Ishikawa (cell line): Measurements from ENCODE around the gene PIP4K2A.

ENCODE experiments used
- CEBPB ChIP-seq: IDR thresholded peaks from 2 replicates; pipeline ENCODE4 v1.6.1; 2012
- CREB1 ChIP-seq: IDR thresholded peaks from 2 replicates; pipeline ENCODE4 v1.6.1; 2012; ENCODE audit warnings: low read depth
- EGR1 ChIP-seq: IDR thresholded peaks from 2 replicates; pipeline ENCODE4 v1.6.1; 2012
- EP300 ChIP-seq: IDR thresholded peaks from 2 replicates; pipeline ENCODE4 v1.6.1; 2012; ENCODE audit warnings: borderline replicate concordance
- FOXM1 ChIP-seq: IDR thresholded peaks from 2 replicates; pipeline ENCODE4 v1.6.1; 2012; ENCODE audit warnings: low read depth, borderline replicate concordance
- NFIC ChIP-seq: IDR thresholded peaks from 2 replicates; pipeline ENCODE4 v1.6.1; 2012
- RAD21 ChIP-seq: IDR thresholded peaks from 2 replicates; pipeline ENCODE4 v1.6.1; 2012; ENCODE audit warnings: low read depth
- TAF1 ChIP-seq: IDR thresholded peaks from 2 replicates; pipeline ENCODE4 v1.6.1; 2012; ENCODE audit warnings: low read depth, mild to moderate bottlenecking
- TCF12 ChIP-seq: IDR thresholded peaks from 2 replicates; pipeline ENCODE4 v1.6.1; 2012; ENCODE audit warnings: low read depth
- TEAD4 ChIP-seq: IDR thresholded peaks from 2 replicates; pipeline ENCODE4 v1.6.1; 2012
- YY1 ChIP-seq: IDR thresholded peaks from 2 replicates; pipeline ENCODE4 v1.6.1; 2012; ENCODE audit warnings: low read depth
- ZBTB7A ChIP-seq: IDR thresholded peaks from 2 replicates; pipeline ENCODE4 v1.6.1; 2012; ENCODE audit warnings: low read depth
- TF ChIP-seq, protein P1 (sequence below): IDR thresholded peaks from 2 replicates; pipeline ENCODE4 v1.6.1; 2012
- TF ChIP-seq, protein P2 (sequence below): IDR thresholded peaks from 2 replicates; pipeline ENCODE4 v1.6.1; 2012
- TF ChIP-seq, protein P3 (sequence below): IDR thresholded peaks from 2 replicates; pipeline ENCODE4 v1.6.1; 2012; ENCODE audit warnings: low read depth, mild to moderate bottlenecking

PIP4K2A gene

DNA sequence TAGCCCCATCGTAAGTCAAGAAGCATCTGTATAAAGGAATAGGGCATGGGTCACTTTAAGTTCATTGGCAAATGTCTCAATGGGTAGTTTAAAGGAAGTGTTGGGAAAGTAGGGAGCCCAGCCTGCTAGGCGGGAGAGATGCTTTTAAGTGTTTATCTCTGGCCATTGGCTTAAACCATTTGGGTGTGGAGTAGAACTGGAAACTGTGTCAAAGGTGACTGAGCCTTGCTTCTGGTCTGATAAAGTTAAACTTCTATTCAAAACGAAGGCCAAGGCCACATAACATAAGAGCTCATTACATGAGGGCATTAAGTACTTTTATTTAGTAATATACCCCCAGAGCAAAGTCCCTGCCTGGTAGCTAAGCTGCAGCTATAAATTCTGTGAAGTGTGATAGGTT is 220.4 kb downstream of the PIP4K2A start:
- TF ChIP-seq TAF1, result no peak

DNA sequence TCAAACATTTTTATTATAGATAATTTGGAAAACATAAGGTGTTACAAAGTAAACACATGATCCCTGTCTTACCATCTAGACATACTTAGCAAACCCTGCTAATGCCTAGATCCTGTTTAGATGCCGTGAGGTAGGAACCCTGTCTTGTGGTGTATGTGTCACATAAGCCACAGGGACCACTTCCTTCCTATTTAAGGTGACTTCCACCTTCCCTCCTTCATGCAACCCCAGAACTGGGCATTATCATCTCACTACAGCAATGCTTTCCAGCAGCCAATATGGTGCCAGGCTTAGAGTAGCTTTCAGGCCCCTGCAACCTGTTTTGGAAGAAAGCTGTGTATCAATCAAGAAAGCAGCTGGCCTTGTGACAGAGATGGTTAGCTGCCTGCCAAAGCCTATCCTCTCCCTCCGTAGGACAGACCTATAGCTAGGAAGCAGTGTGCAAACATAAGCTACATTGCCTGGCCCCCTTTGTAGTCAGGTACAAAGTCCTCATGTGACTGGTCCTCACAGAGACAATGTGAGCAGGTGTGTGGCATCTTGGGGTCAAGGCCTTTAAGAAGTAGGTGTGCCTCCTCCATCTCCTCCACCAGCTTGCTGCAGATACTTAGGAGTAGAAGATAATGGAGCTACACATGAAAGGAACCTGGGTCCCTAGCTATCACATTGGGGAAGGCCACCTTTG is 222.3 kb downstream of the PIP4K2A start:
- TF ChIP-seq, protein P1, sequence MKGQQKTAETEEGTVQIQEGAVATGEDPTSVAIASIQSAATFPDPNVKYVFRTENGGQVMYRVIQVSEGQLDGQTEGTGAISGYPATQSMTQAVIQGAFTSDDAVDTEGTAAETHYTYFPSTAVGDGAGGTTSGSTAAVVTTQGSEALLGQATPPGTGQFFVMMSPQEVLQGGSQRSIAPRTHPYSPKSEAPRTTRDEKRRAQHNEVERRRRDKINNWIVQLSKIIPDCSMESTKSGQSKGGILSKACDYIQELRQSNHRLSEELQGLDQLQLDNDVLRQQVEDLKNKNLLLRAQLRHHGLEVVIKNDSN, result no peak
- TF ChIP-seq NFIC (no peak), TEAD4 (no peak), CREB1 (no peak), TCF12 (no peak), FOXM1 (no peak), RAD21 (no peak), EP300 (no peak), EGR1 (no peak), CEBPB (no peak), ZBTB7A (no peak), YY1 (no peak), TAF1 (no peak)
- TF ChIP-seq, protein P2, sequence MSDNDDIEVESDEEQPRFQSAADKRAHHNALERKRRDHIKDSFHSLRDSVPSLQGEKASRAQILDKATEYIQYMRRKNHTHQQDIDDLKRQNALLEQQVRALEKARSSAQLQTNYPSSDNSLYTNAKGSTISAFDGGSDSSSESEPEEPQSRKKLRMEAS, result no peak
- TF ChIP-seq, protein P3, sequence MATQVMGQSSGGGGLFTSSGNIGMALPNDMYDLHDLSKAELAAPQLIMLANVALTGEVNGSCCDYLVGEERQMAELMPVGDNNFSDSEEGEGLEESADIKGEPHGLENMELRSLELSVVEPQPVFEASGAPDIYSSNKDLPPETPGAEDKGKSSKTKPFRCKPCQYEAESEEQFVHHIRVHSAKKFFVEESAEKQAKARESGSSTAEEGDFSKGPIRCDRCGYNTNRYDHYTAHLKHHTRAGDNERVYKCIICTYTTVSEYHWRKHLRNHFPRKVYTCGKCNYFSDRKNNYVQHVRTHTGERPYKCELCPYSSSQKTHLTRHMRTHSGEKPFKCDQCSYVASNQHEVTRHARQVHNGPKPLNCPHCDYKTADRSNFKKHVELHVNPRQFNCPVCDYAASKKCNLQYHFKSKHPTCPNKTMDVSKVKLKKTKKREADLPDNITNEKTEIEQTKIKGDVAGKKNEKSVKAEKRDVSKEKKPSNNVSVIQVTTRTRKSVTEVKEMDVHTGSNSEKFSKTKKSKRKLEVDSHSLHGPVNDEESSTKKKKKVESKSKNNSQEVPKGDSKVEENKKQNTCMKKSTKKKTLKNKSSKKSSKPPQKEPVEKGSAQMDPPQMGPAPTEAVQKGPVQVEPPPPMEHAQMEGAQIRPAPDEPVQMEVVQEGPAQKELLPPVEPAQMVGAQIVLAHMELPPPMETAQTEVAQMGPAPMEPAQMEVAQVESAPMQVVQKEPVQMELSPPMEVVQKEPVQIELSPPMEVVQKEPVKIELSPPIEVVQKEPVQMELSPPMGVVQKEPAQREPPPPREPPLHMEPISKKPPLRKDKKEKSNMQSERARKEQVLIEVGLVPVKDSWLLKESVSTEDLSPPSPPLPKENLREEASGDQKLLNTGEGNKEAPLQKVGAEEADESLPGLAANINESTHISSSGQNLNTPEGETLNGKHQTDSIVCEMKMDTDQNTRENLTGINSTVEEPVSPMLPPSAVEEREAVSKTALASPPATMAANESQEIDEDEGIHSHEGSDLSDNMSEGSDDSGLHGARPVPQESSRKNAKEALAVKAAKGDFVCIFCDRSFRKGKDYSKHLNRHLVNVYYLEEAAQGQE, result no peak

DNA sequence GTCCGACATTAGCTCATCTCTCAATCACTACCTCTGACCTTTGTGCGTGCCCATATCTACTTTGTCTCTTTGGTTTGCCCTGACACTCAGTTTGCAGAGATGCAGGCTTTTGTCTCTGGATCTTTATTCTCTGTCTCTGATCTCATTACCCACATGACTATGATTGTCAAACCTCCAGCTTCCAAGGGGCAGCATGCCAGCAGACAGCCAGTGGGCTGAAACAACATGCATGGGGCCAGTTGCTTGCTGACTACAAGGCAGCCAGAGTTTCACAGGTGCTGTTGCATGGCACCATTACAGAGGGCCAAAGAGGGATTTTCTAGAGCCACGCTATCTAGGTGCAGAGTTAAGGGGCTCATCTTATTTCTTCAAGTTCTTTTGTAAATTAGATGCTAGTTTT is 222.9 kb downstream of the PIP4K2A start:
- TF ChIP-seq TEAD4 (no peak), RAD21 (no peak), YY1 (no peak), CREB1 (no peak), CEBPB (no peak)
- TF ChIP-seq, protein P3, result no peak
- TF ChIP-seq, protein P2, result no peak

DNA sequence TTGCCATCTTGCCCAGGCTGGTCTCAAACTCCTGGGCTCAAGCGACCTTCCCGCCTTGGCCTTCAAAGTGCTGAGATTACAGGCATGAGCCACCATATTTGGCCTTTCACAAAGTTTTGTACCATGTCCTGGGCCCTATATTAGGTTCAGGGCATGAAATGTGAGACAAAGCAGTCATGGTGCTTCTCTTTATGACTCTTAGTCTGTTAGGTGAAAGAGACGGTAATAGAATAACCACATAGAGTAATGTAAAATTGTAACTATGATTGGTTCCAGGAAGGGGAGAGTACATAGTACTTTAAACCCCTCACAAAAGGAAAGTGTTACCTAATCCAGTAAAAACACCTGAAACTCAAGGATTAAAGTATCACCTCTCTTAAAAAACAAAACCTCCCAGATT is 224.4 kb downstream of the PIP4K2A start:
- TF ChIP-seq EP300 (no peak), TEAD4 (no peak), FOXM1 (no peak), RAD21 (no peak), NFIC (no peak), YY1 (no peak), ZBTB7A (no peak), TAF1 (no peak), EGR1 (no peak), CREB1 (no peak), CEBPB (no peak), TCF12 (no peak)
- TF ChIP-seq, protein P1, result no peak
- TF ChIP-seq, protein P3, result no peak
- TF ChIP-seq, protein P2, result no peak

DNA sequence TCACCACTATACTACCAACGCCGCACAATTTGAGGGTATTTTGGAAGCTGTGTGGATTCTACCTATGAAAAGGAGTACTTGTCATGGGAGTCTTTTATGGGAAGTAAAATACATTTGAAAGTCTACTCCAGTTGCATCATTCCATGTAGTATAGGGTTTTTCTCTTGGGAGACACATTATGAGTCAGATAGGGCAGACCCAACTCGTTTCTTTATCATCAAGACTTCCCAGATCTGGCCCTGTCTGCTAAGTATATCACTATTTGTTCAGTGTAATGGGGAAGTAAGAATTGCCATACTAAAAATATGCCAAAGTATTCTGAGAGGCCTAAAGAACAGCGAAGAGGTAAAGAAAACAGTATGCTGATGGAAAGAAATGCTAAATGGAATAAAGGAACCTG is 224.9 kb downstream of the PIP4K2A start:
- TF ChIP-seq RAD21 (no peak), TCF12 (no peak), NFIC (no peak), YY1 (no peak), TAF1 (no peak), EGR1 (no peak), ZBTB7A (no peak), CEBPB (no peak), TEAD4 (no peak), FOXM1 (no peak), CREB1 (no peak)
- TF ChIP-seq, protein P1, result no peak
- TF ChIP-seq, protein P3, result no peak
- TF ChIP-seq, protein P2, result no peak
